Renal cortex interstitium (tissue), 11 donors: ENCODE results near the gene IZUMO1. TPM values are rescaled to one million over a fixed set of nuclear protein-coding genes. Genes with fewer than 3 reads are reported as not detected.
"Not testable (repeated sequence)": the region's sequence is repeated elsewhere in the genome, so short reads cannot be mapped to it uniquely, and the experiment has no call there.

ENCODE experiments used
- DNase-seq, 11 donors: peaks; one replicate each; pipeline ENCODE4 v3.0.0-alpha.2; 2013; ENCODE audit warnings: low read depth in 9 of 11, low spot score in 4 of 11; ENCODE audit errors: extremely low read depth in 1 of 11
- polyA plus RNA-seq, 3 donors: library from polyadenylated mRNA; unstranded; fragments of 120-200 nt; gene quantifications; one replicate each; pipeline ENCODE4 v1.2.1, GENCODE V29; 2013; ENCODE audit not compliant: insufficient read length in 3 of 3

The IZUMO1 gene
- polyA plus RNA-seq, 3 donors = 0.23 to 1.2 (median 0.41) TPM

GRCh38 chr19:48693629-48694028 is 53.1 kb downstream of the IZUMO1 start:
- not testable (repeated sequence) for DNase-seq

Other genes starting within 250 kb of the IZUMO1 start
- 1 to 10 TPM; 1.8 to 3.8 (median 3.6) TPM for gene LMTK3, start 235.1 kb downstream of the IZUMO1 start, polyA plus RNA-seq
- gene SULT2B1, start 194.7 kb downstream of the IZUMO1 start, polyA plus RNA-seq = under 1 TPM; 0.28 to 0.62 (median 0.33) TPM
- under 1 TPM in 1 of 3 donors, not detected in 2; 0.26 TPM for gene SPACA4, start 140.2 kb downstream of the IZUMO1 start, polyA plus RNA-seq
- gene FAM83E, start 131.8 kb downstream of the IZUMO1 start, polyA plus RNA-seq = 1 to 10 TPM in 2 of 3 donors, under 1 TPM in 1; 0.88 to 1.2 (median 1.1) TPM
- gene RPL18, start 127.7 kb downstream of the IZUMO1 start, polyA plus RNA-seq = 1,000 to 10,000 TPM; 1,072 to 1,401 (median 1,249) TPM
- 10 to 100 TPM; 15.8 to 31.8 (median 30.9) TPM for gene SPHK2, start 127.4 kb downstream of the IZUMO1 start, polyA plus RNA-seq
- 10 to 100 TPM; 11.2 to 15.9 (median 14.3) TPM for gene DBP, start 109.5 kb downstream of the IZUMO1 start, polyA plus RNA-seq
- gene CA11, start 100.7 kb downstream of the IZUMO1 start, polyA plus RNA-seq = 10 to 100 TPM; 21.9 to 30.7 (median 29.2) TPM
- 1 to 10 TPM in 2 of 3 donors, under 1 TPM in 1; 0.68 to 2.4 (median 1.5) TPM for gene NTN5, start 73.9 kb downstream of the IZUMO1 start, polyA plus RNA-seq
- 1 to 10 TPM; 1.7 to 4.4 (median 1.8) TPM for gene FUT2, start 50.9 kb downstream of the IZUMO1 start, polyA plus RNA-seq
- 1 to 10 TPM; 5.0 to 7.3 (median 6.5) TPM for gene MAMSTR, start 27.2 kb downstream of the IZUMO1 start, polyA plus RNA-seq
- gene RASIP1, start 6.3 kb downstream of the IZUMO1 start, polyA plus RNA-seq = 10 to 100 TPM; 12.2 to 19.6 (median 16.6) TPM
- gene FUT1, start 5.7 kb upstream of the IZUMO1 start, polyA plus RNA-seq = 1 to 10 TPM; 3.2 to 4.0 (median 3.3) TPM
- gene FGF21, start 8.6 kb upstream of the IZUMO1 start, polyA plus RNA-seq = not detected
- gene BCAT2, start 64.1 kb upstream of the IZUMO1 start, polyA plus RNA-seq = 10 to 100 TPM; 32.4 to 57.8 (median 44.8) TPM
- gene HSD17B14, start 89.6 kb upstream of the IZUMO1 start, polyA plus RNA-seq = 10 to 100 TPM; 23.7 to 37.1 (median 30.1) TPM
- gene PLEKHA4, start 121.7 kb upstream of the IZUMO1 start, polyA plus RNA-seq = 10 to 100 TPM; 20.6 to 29.6 (median 27.9) TPM
- 10 to 100 TPM; 35.1 to 45.2 (median 37.3) TPM for gene PPP1R15A, start 125.5 kb upstream of the IZUMO1 start, polyA plus RNA-seq
- gene TULP2, start 151.8 kb upstream of the IZUMO1 start, polyA plus RNA-seq = 1 to 10 TPM in 2 of 3 donors, under 1 TPM in 1; 0.67 to 1.4 (median 1.3) TPM
- gene NUCB1, start 153.4 kb upstream of the IZUMO1 start, polyA plus RNA-seq = 100 to 1,000 TPM; 231 to 319 (median 307) TPM
- 10 to 100 TPM in 1 of 3 donors, 1 to 10 TPM in 2; 6.5 to 10.7 (median 7.0) TPM for gene DHDH, start 186.8 kb upstream of the IZUMO1 start, polyA plus RNA-seq
- 10 to 100 TPM; 64.7 to 84.6 (median 73.4) TPM for gene BAX, start 208.0 kb upstream of the IZUMO1 start, polyA plus RNA-seq
- 1,000 to 10,000 TPM; 2,184 to 2,822 (median 2,594) TPM for gene FTL, start 218.4 kb upstream of the IZUMO1 start, polyA plus RNA-seq
- gene GYS1, start 246.4 kb upstream of the IZUMO1 start, polyA plus RNA-seq = 10 to 100 TPM; 40.6 to 55.4 (median 40.7) TPM
- gene RUVBL2, start 247.0 kb upstream of the IZUMO1 start, polyA plus RNA-seq = 100 to 1,000 TPM in 1 of 3 donors, 10 to 100 TPM in 2; 77.9 to 106 (median 88.7) TPM